Endothelial cell (in vitro differentiated cells): Measurements from ENCODE around the gene ITPRID1. TPM values are rescaled to one million over a fixed set of nuclear protein-coding genes. Genes with fewer than 3 reads are reported as not detected.

Experiments
- DNase-seq: peaks from one replicate; pipeline ENCODE4 v3.0.0; 2021; ENCODE audit warnings: low spot score
- H3K27ac Mint-ChIP-seq: one replicate; pipeline ENCODE4 v1.8.0; 2021; ENCODE audit warnings: mixed read lengths, inconsistent platforms; ENCODE audit not compliant: unreplicated experiment
- H3K27me3 Mint-ChIP-seq: one replicate; pipeline ENCODE4 v1.8.0; 2021; ENCODE audit warnings: mild to moderate bottlenecking, moderate library complexity, mixed read lengths, inconsistent platforms; ENCODE audit not compliant: unreplicated experiment
- H3K36me3 Mint-ChIP-seq: one replicate; pipeline ENCODE4 v1.8.0; 2021; ENCODE audit warnings: mild to moderate bottlenecking, low read depth, mixed read lengths, inconsistent platforms; ENCODE audit not compliant: unreplicated experiment
- H3K4me1 Mint-ChIP-seq: one replicate; pipeline ENCODE4 v1.8.0; 2021; ENCODE audit warnings: mild to moderate bottlenecking, mixed read lengths, inconsistent platforms; ENCODE audit not compliant: unreplicated experiment
- H3K4me3 Mint-ChIP-seq: one replicate; pipeline ENCODE4 v1.8.0; 2021; ENCODE audit warnings: mild to moderate bottlenecking, mixed read lengths, inconsistent platforms; ENCODE audit not compliant: unreplicated experiment
- H3K9me3 Mint-ChIP-seq: one replicate; pipeline ENCODE4 v1.8.0; 2021; ENCODE audit warnings: mixed read lengths, inconsistent platforms; ENCODE audit not compliant: unreplicated experiment
- total RNA-seq: library from RNA; stranded (reverse); fragmentation: NEBNext Ultra II Directional; extraction: Animal tissue kit (Norgen Biotek cat#: 25700); gene quantifications from one replicate; pipeline ENCODE4 v1.2.1, GENCODE V29; 2021; ENCODE audit not compliant: unreplicated experiment
- TF ChIP-seq, protein P1 (sequence below): fragments of 200-600 bp; sonication (generic); IDR thresholded peaks from one replicate; pipeline ENCODE4 v1.5.0; 2021; ENCODE audit warnings: antibody characterized with exemption; ENCODE audit not compliant: unreplicated experiment

The ITPRID1 gene
- total RNA-seq, 1 donor from 2014 or later, result not detected

DNA sequence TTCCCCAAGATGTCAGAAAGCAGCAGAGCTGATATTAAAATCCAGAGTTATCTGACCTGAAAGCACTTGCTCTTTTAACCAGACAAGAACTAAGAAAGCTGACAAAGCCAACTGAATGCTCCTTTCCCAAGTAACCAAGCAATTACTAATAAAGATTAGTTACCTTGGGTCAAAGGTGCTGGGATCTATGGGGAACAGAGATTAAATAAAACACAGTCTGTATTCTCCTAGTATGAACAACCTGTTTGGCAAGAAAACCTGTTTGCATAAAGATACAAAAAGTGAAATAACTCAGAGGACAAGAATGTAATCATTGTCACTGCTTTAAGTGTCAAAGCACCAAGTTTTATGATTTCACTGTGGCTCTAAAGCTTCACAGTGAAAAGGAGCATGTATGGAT lies 35.7 kb downstream of the ITPRID1 start:
- Mint-ChIP-seq H3K27me3 (no peaks in the 10 kb centered on the region), H3K4me1 (peaks cover 4% of the 10 kb centered on the region), H3K4me3 (no peak overlapping the region)

GRCh38 chr7:31550432-31550831 lies 36.5 kb downstream of the ITPRID1 start:
- Mint-ChIP-seq H3K27ac (no peak overlapping the region), H3K9me3 (no peaks in the 10 kb centered on the region), H3K36me3 (no peaks in the 10 kb centered on the region), H3K4me3 (no peak overlapping the region), H3K4me1 (peaks cover 4% of the 10 kb centered on the region), H3K27me3 (no peaks in the 10 kb centered on the region)
- no peak for DNase-seq
- TF ChIP-seq, protein P1, sequence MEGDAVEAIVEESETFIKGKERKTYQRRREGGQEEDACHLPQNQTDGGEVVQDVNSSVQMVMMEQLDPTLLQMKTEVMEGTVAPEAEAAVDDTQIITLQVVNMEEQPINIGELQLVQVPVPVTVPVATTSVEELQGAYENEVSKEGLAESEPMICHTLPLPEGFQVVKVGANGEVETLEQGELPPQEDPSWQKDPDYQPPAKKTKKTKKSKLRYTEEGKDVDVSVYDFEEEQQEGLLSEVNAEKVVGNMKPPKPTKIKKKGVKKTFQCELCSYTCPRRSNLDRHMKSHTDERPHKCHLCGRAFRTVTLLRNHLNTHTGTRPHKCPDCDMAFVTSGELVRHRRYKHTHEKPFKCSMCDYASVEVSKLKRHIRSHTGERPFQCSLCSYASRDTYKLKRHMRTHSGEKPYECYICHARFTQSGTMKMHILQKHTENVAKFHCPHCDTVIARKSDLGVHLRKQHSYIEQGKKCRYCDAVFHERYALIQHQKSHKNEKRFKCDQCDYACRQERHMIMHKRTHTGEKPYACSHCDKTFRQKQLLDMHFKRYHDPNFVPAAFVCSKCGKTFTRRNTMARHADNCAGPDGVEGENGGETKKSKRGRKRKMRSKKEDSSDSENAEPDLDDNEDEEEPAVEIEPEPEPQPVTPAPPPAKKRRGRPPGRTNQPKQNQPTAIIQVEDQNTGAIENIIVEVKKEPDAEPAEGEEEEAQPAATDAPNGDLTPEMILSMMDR, result no peak

More for the DNA sequence above, 35.7 kb downstream of the ITPRID1 start:
- Mint-ChIP-seq H3K36me3 (no peaks in the 10 kb centered on the region), H3K9me3 (no peaks in the 10 kb centered on the region), H3K27ac (no peak overlapping the region)
- DNase-seq, result no peak
- TF ChIP-seq, protein P1, result no peak

GRCh38 chr7:31553661-31554081 lies 39.8 kb downstream of the ITPRID1 start:
- Mint-ChIP-seq H3K36me3 (no peaks in the 10 kb centered on the region), H3K27ac (peak overlapping the region; percentile 59), H3K9me3 (no peaks in the 10 kb centered on the region), H3K27me3 (no peaks in the 10 kb centered on the region), H3K4me3 (no peak overlapping the region), H3K4me1 (peaks cover 4% of the 10 kb centered on the region)
- no peak for DNase-seq
- TF ChIP-seq, protein P1, result no peak

- no peak overlapping the region for H3K27ac Mint-ChIP-seq
- H3K4me1 Mint-ChIP-seq, result no peaks in the 10 kb centered on the region
- TF ChIP-seq, protein P1, result no peak
- H3K36me3 Mint-ChIP-seq, result no peaks in the 10 kb centered on the region
- H3K27me3 Mint-ChIP-seq, result peaks cover 2% of the 10 kb centered on the region
- no peak for DNase-seq
- no peak overlapping the region for H3K4me3 Mint-ChIP-seq
- H3K9me3 Mint-ChIP-seq, result no peaks in the 10 kb centered on the region
These were observed 48.1 kb downstream of the ITPRID1 start for GRCh38 chr7:31562002-31562401.

DNA sequence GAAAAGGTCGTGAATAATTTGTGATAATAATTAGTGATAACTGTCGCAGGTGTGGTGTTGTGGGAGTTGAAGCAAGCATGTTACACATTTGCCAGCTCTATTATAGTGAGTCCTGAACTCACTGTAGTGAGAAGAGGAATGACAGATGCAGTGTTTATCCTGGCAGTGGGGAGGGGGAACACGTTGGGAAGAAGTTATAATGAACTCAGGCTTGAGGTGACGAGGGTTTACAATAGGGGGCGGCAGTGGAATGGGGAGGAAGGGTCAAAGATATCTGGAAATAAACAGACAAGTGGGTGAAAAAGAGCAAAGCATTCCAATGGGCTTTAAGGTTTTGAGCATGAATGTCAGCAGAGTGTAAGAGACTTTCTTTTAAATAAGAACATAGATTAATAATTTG lies 49.6 kb downstream of the ITPRID1 start:
- H3K4me3 Mint-ChIP-seq, result no peak overlapping the region
- H3K9me3 Mint-ChIP-seq, result no peaks in the 10 kb centered on the region

More for the DNA sequence above, 49.6 kb downstream of the ITPRID1 start:
- no peak overlapping the region for H3K27ac Mint-ChIP-seq
- peaks cover 2% of the 10 kb centered on the region for H3K27me3 Mint-ChIP-seq
- TF ChIP-seq, protein P1, result no peak
- H3K4me1 Mint-ChIP-seq, result no peaks in the 10 kb centered on the region
- DNase-seq, result no peak
- no peaks in the 10 kb centered on the region for H3K36me3 Mint-ChIP-seq
